GM12872 (cell line): ENCODE results near the gene FGF7.

Source experiments
- TF ChIP-seq, protein P1 (sequence below): IDR thresholded peaks from 3 replicates; pipeline ENCODE4 v1.5.1; 2011; ENCODE audit warnings: low read depth, mild to moderate bottlenecking, low read length, moderate library complexity; ENCODE audit not compliant: insufficient read depth

The FGF7 gene

DNA sequence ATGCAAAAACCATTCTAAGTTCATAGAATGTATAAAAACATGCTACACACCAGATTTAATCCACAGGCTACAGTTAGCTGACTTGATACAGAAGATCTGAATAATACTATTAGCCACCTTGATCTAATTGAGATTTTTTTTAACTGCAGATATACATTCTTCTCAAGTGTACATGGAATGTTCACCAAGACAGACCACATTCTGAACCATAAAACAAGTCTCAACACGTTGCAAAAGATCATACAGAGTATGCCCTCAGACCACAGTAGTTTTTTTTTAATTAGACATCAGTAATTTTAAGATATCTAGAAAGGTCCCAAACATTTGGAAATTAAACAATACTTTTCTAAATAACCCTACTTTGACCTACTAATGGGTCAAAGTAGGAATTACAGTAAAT, 83.3 kb downstream of the FGF7 start:
- TF ChIP-seq, protein P1, sequence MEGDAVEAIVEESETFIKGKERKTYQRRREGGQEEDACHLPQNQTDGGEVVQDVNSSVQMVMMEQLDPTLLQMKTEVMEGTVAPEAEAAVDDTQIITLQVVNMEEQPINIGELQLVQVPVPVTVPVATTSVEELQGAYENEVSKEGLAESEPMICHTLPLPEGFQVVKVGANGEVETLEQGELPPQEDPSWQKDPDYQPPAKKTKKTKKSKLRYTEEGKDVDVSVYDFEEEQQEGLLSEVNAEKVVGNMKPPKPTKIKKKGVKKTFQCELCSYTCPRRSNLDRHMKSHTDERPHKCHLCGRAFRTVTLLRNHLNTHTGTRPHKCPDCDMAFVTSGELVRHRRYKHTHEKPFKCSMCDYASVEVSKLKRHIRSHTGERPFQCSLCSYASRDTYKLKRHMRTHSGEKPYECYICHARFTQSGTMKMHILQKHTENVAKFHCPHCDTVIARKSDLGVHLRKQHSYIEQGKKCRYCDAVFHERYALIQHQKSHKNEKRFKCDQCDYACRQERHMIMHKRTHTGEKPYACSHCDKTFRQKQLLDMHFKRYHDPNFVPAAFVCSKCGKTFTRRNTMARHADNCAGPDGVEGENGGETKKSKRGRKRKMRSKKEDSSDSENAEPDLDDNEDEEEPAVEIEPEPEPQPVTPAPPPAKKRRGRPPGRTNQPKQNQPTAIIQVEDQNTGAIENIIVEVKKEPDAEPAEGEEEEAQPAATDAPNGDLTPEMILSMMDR: no peak

DNA sequence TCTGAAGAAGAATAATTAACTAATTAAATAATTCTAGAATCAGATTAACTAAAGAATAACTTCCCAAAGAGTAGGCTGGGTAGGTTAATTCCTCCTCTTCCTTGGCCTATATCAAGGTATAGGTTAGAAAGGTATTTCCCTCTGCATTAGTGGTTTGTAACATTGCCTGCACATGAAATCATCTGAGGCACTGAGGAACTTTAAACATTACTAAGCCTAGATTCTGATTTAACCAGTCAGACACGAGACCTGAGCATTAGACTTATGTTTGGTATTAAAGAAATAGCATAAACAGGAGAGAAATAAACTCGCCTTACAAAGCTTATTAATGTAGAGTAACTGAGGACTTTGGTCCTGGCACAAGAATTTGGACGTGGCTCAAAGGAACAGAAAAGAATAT, 84.2 kb downstream of the FGF7 start:
- TF ChIP-seq, protein P1: no peak

DNA sequence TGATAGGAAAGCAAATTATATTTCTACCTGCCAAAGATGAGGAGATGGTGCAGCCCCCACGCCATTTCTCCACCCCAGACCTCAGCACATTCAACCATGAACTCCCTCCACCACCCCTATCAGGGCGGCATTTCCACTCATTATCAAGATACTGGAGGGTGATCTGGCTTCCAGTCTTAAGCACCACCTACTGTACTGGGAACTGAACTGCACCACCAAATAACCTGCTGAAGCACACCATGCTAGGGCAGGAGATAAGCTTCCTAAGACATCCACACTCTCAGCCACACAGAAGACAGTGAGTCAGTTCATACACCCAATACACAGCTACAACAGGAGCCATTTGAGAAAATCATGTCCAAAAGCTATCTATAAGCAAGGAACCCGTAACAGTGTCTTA, 98.8 kb downstream of the FGF7 start:
- TF ChIP-seq, protein P1: no peak; the same call in 2 of the 3 replicates

DNA sequence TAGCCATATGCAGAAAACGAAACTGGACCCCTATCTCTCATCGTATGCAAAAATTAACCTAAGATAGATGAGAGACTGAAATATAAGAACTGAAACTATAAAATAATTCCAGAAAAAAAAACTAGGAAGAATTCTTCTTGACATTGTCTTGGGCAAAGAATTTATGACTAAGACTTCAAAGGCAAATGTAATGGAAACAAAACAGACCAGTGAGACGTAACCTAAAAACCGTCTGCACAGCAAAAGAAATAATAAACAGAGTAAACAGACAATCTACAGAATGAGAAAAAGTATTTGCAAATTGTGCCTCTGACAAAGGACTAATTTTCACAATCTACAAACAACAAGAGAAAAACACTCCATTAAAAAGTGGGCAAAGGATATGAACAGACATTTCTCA, 105.2 kb downstream of the FGF7 start:
- TF ChIP-seq, protein P1: no peak

DNA sequence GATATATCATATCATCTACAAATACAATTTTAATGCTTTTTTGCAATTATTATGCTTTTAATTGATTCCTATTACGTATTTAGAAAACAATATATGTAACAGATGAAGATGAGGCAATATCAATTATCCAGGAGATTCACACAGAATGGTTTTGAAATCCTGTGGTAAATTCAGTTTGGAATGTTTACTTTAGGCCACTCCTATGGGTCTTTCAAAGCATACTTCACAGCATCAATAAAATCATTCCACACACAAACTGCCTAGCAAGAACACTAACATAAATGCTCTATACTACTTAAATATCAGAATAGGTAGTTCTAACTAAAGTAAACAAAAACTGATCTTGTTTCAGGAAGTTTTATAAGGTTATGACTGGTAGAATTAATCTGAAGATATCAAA, 107.0 kb downstream of the FGF7 start:
- TF ChIP-seq, protein P1: no peak
